Nephron progenitor cell (in vitro differentiated cells): ENCODE results near the gene KCNMA1.
A peak's percentile ranks its signal among the peaks of the same experiment; 100 is the strongest.

Experiments
- DNase-seq: peaks from one replicate; pipeline ENCODE4 v3.0.0; 2021
- H3K27ac Mint-ChIP-seq: 2 replicates; pipeline ENCODE4 v1.8.0; 2021; ENCODE audit warnings: mild to moderate bottlenecking, moderate library complexity, mixed read lengths
- H3K27me3 Mint-ChIP-seq: 2 replicates; pipeline ENCODE4 v1.8.0; 2021; ENCODE audit warnings: mild to moderate bottlenecking, low read depth, mixed read lengths; ENCODE audit not compliant: poor library complexity
- H3K36me3 Mint-ChIP-seq: 2 replicates; pipeline ENCODE4 v1.8.0; 2021; ENCODE audit warnings: low read depth, mixed read lengths
- H3K4me1 Mint-ChIP-seq: 2 replicates; pipeline ENCODE4 v1.8.0; 2021; ENCODE audit warnings: mixed read lengths
- H3K4me3 Mint-ChIP-seq: 2 replicates; pipeline ENCODE4 v1.8.0; 2021; ENCODE audit warnings: mild to moderate bottlenecking, moderate library complexity, mixed read lengths
- H3K9me3 Mint-ChIP-seq: 2 replicates; pipeline ENCODE4 v1.8.0; 2021; ENCODE audit warnings: mild to moderate bottlenecking, moderate library complexity, mixed read lengths
- CTCF ChIP-seq: fragments of 200-600 bp; sonication (generic); IDR thresholded peaks from 2 replicates; pipeline ENCODE4 v1.5.0; 2021; ENCODE audit warnings: antibody characterized with exemption

KCNMA1 gene

GRCh38 chr10:77085344-77085743, 552.3 kb downstream of the KCNMA1 start:
- Mint-ChIP-seq H3K36me3 (no peaks in the 10 kb centered on the region), H3K27me3 (peaks cover 10% of the 10 kb centered on the region), H3K4me3 (no peak overlapping the region), H3K4me1 (peaks cover 23% of the 10 kb centered on the region), H3K9me3 (no peaks in the 10 kb centered on the region), H3K27ac (no peak overlapping the region)
- no peak for DNase-seq
- TF ChIP-seq CTCF: no peak

GRCh38 chr10:77084431-77085144, 553.0 kb downstream of the KCNMA1 start:
- Mint-ChIP-seq H3K27ac (no peak overlapping the region), H3K4me3 (no peak overlapping the region), H3K9me3 (no peaks in the 10 kb centered on the region), H3K4me1 (peaks cover 27% of the 10 kb centered on the region), H3K27me3 (peaks cover 10% of the 10 kb centered on the region), H3K36me3 (no peaks in the 10 kb centered on the region)
- TF ChIP-seq CTCF: no peak
- no peak for DNase-seq

GRCh38 chr10:77082601-77083252, 554.9 kb downstream of the KCNMA1 start:
- H3K27me3 Mint-ChIP-seq: peaks cover 6% of the 10 kb centered on the region
- DNase-seq: no peak
- no peak overlapping the region for H3K4me3 Mint-ChIP-seq
- no peaks in the 10 kb centered on the region for H3K9me3 Mint-ChIP-seq
- H3K4me1 Mint-ChIP-seq: peaks cover 31% of the 10 kb centered on the region
- no peak overlapping the region for H3K27ac Mint-ChIP-seq
- TF ChIP-seq CTCF: peak; percentile 40
- no peaks in the 10 kb centered on the region for H3K36me3 Mint-ChIP-seq

- no peaks in the 10 kb centered on the region for H3K36me3 Mint-ChIP-seq
- H3K4me1 Mint-ChIP-seq: peaks cover 30% of the 10 kb centered on the region
- no peak overlapping the region for H3K27ac Mint-ChIP-seq
- H3K4me3 Mint-ChIP-seq: no peak overlapping the region
- no peak for DNase-seq
- H3K9me3 Mint-ChIP-seq: no peaks in the 10 kb centered on the region
- no peak for TF ChIP-seq CTCF
- peaks cover 6% of the 10 kb centered on the region for H3K27me3 Mint-ChIP-seq
These were observed 556.1 kb downstream of the KCNMA1 start for GRCh38 chr10:77081481-77081891.

- no peak for TF ChIP-seq CTCF
- Mint-ChIP-seq H3K36me3 (no peaks in the 10 kb centered on the region), H3K4me1 (peaks cover 26% of the 10 kb centered on the region), H3K27me3 (peaks cover 6% of the 10 kb centered on the region), H3K9me3 (no peaks in the 10 kb centered on the region), H3K27ac (no peak overlapping the region), H3K4me3 (no peak overlapping the region)
- no peak for DNase-seq
These were observed 557.1 kb downstream of the KCNMA1 start for GRCh38 chr10:77080361-77081027.
